PC-3 (cell line): ENCODE data around the gene DLEC1.

Source experiments
- CTCF ChIP-seq: fragments of 300-600 bp; sonication (generic); conservative IDR thresholded peaks from 2 replicates; pipeline ENCODE4 v1.5.1; 2017; ENCODE audit warnings: antibody characterized with exemption, low read depth, mild to moderate bottlenecking, low read length
- EZH2 ChIP-seq: fragments of 300-600 bp; sonication (generic); IDR thresholded peaks from one replicate; pipeline ENCODE4 v1.6.1; 2017; ENCODE audit warnings: antibody characterized with exemption, mild to moderate bottlenecking, low read length; ENCODE audit not compliant: unreplicated experiment
- EZH2phosphoT487 ChIP-seq: fragments of 300-600 bp; sonication (generic); IDR thresholded peaks from 2 replicates; pipeline ENCODE4 v1.6.1; 2018; ENCODE audit warnings: mild to moderate bottlenecking, antibody characterized with exemption, low read length, borderline replicate concordance

DNA sequence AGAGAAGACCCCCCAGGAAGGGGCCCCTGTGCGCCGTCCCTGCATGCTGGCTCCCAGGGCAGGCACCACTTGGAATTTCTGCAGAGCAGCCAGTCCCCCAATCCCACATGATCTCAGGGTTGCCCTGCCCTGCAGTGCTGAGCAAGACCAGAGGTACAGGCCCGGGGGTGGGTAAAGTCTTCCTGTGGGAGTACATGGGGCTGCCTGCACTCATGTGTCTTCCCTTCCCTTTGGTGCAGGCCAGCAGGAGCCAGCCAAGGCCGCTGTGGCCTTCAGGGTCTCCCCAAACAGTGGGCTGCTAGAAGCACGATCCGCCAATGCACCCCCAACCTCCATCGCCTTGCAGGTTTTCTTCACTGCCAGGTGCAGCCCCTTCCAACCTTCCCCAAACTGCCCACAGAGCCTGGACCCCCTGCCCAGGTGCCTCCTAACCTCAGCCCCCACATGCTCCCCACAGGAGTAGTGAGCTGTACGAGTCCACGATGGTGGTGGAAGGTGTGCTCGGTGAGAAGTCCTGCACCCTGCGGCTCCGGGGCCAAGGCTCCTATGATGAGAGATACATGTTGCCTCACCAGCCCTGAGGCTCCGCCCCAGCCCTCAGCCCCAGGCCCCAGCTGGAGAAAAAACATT lies 82.9 kb downstream of the DLEC1 start:
- TF ChIP-seq CTCF (no peak), EZH2 (no peak), EZH2phosphoT487 (no peak)
